ENCODE results near the gene IWS1.
"Not testable (repeated sequence)": the region's sequence is repeated elsewhere in the genome, so short reads cannot be mapped to it uniquely, and the experiment has no call there.

Gene IWS1

DNA sequence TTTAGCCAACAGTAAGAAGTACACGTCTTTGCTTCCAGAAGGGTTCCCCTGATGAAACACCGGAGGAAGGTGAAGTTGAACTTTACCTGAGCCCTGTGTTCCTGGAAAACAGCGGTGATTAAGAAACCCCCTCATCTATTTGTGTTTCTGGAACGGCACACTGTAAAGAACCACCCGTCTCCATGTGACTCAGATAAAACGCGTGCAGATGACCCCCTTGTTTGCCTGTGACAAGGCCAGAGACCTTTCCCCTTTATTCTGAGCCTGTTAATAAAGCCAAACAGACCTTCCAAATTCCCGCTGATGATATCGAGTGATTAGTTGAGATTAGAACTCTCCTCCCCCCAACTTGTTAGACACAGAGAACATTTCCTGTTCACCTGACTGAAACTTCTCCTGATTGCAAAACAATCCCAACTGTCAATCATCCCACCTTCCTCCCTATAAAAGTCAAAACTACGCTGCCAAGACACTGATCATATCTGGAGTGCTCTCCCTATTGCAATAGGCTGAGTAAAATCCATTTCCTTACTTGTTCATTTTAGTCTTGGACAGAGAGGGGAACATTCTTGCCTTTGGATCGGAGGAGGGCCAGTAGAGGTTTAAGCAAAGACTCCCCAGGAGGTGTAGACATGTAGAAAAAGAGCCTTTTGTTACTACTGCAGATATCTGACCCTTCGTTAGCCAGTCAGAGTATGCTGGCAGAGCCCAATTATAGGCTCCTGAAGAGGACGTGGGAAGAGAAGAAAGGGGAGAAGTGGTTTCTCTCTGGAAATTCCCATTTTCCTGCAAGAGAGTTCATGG is 914 bp upstream of the IWS1 start:
- DNase-seq, result peak; percentile 49

DNA sequence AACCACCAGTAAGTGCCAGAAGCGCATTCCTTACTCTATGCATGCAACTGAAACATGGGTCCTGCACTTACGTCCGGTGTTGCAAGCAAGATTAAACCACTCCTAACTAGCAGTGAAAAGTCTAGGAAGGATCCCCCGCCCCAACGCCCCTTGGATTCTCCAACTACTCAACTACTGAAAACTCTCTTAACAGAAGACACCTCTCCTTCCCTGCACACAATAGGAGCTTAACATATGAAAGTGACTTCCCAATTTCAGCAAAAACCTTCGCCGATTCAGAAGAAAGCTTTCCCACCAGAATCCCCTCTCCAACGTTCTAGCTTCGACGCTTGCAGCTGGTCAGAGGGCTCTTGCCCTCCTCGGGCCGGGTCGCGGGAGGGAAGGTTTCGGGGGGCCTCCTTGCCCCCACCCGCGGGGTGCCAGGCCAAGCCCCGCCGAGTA is 578 bp downstream of the IWS1 start:
- DNase-seq, result peak; percentile 39

GRCh38 chr2:127524198-127524834 is 2.0 kb downstream of the IWS1 start:
- not testable (repeated sequence) for DNase-seq

GRCh38 chr2:127523269-127523939 is 2.9 kb downstream of the IWS1 start:
- DNase-seq, result no peak

- no peak for DNase-seq
Measured at GRCh38 chr2:127520424-127520823, 5.9 kb downstream of the IWS1 start.

GRCh38 chr2:127517465-127517864 is 8.8 kb downstream of the IWS1 start:
- DNase-seq, result no peak

DNA sequence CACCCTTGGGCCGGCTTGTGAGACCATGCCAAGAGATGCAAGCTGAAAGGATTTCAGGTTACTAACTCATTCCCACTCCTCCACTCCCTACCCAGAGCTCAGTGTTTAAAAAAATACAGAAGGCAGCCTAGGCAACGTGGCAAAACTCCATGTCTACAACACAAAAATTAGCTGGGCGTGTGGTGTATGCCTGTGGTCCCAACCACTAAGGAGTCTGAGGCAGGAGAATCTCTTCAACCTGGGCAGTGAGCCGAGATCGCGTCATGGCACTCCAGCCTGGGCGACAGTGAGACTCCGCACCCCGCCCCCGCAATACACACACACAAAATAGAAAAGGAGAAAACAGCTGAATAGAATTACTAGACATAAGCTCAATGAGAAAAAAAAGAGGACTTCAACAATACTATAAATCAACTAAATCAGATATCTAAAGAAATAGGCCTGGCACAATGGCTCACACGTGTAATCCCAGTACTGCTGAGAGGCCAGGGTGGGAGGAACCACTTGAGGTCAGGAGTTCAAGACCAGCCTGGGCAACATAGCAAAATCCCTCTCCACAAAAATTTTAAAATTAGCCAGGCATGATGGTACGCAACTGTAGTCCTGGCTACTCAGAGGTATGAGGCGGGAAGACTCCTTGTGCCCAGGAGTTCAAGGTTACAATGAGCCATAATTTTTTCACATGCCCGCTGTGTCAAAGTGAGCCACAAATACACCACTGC is 10.1 kb downstream of the IWS1 start:
- DNase-seq, result no peak

GRCh38 chr2:127515383-127515915 is 10.8 kb downstream of the IWS1 start:
- DNase-seq, result no peak

GRCh38 chr2:127514485-127514884 is 11.8 kb downstream of the IWS1 start:
- no peak for DNase-seq

DNA sequence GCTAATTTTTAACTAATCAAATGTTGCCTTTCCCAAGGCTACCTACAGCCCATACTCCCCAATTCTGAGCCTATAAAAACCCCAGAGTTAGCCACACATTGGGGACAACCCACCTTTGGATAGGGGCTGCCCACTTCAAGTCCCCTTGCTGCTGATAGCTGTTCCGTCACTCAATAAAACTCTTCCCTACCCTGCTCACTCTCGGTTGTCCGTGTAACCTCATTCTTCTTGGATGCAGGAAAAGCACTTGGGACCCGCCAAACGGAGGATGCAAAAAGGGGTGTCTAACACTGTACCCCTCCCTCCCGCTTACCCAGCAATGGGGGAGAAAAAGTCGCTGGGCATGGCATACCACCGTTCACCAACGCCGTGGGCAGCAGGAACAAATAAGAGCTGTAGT is 12.2 kb downstream of the IWS1 start:
- DNase-seq, result no peak

GRCh38 chr2:127512362-127512761 is 13.9 kb downstream of the IWS1 start:
- no peak for DNase-seq

DNA sequence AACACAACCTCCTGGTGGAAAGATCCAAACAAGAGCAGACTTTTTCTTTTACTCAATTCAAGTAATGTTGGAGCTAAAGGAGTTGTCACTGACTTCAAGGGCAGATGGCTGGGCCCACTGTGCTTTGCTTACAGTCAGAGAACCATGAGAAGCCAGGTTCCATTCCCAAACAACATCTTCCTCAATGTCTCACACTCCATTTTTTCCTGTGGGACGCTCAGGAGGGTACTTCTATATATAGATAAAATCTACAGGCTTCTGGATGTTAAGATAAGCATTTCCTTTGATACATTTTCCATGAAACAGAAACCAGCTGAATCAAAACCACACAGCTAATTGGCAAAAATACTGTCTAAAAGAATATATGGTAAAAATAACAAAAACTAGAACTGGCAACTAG is 14.4 kb downstream of the IWS1 start:
- DNase-seq, result no peak

DNA sequence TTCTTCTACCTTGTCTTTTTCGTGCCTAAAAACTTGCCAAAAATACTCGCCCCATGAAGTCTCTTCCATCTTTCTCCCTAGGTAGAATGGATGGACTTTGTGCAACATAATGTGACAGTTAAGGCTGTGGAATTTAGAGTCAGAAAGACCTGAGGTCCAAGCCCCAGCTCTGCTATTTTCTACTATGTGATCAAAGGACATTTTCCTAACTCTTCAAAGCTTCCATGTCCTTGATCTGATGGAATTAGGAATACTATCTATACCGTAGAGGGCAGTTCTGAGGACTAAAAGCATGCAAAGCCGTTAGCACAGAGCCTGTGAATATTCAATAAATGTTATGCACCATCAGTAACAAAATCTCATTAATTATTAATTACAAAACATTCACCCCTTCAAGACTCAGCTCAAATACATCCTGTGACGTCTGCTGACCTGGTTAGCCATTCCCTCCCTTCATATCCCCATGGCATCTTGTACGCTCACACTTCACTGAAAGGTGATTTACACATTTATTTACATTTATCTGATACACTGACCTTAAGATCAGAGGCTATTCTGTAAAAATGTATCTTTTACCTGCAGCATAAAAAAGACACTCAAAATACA is 15.1 kb downstream of the IWS1 start:
- DNase-seq, result no peak

DNA sequence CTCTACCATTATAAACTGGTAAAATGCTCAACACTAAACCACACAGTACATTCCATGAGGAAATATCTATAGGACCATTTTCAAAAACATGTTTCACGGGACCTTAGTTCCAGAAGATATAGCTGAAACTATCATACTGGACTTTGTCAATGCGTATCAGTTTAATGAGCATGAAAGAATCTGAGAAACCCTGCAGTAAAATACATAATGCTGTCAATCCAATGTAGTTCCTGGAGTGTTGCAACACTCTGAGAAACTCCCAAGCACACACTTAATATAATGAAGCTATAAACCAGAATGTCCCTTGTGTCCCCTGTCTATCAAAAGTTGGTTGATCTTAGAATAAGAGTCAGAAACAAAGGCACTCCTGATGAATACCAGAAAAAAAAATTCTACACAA is 16.2 kb downstream of the IWS1 start:
- DNase-seq, result no peak

- peak; percentile 69 for DNase-seq
Measured at GRCh38 chr2:127508631-127509034, 17.7 kb downstream of the IWS1 start.

DNA sequence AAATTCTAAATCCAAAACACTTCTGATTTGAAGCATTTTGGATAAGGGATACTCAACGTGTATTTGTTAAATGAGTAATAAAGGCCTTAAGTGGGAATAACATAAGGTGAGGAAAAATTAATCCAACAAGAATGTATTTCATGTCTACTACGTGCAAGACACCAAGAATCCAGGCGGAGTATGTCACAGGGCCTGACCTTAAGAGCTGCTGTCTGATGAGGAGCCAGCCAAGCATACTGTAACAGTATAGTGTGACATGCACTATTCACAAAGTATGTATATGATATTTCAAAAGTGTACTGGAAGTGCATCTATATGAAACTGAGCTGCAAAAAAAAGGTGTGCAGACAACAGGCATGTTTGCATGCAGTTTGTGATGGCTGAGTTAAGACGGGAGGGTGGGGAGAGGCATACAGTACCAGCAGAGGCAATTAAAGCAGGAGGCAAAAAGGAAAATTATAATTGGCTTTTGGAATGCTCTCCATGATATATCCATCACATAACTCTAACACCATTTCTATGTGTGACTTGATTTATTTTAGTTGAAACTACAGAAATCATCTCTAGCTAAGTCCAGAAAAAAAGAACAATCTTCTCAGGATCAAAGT is 18.2 kb downstream of the IWS1 start:
- DNase-seq, result no peak

DNA sequence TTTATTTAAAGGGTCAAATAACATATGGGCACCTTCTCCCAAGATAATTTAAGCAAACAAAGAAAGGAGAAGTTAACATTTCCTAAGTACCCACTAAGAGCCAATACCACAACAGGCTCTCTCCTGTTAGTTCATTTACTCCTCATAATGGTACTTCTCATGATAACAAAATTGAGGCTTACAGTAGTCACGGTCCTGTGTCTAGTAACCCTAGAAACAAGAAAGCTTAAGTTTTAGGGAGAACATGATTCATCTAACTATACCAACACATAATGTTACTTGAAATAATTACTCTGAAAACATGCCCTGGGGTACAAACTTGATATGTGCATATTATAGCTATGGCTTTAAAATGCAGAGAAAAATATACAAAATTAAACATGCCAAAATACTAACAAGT is 19.8 kb downstream of the IWS1 start:
- no peak for DNase-seq

DNA sequence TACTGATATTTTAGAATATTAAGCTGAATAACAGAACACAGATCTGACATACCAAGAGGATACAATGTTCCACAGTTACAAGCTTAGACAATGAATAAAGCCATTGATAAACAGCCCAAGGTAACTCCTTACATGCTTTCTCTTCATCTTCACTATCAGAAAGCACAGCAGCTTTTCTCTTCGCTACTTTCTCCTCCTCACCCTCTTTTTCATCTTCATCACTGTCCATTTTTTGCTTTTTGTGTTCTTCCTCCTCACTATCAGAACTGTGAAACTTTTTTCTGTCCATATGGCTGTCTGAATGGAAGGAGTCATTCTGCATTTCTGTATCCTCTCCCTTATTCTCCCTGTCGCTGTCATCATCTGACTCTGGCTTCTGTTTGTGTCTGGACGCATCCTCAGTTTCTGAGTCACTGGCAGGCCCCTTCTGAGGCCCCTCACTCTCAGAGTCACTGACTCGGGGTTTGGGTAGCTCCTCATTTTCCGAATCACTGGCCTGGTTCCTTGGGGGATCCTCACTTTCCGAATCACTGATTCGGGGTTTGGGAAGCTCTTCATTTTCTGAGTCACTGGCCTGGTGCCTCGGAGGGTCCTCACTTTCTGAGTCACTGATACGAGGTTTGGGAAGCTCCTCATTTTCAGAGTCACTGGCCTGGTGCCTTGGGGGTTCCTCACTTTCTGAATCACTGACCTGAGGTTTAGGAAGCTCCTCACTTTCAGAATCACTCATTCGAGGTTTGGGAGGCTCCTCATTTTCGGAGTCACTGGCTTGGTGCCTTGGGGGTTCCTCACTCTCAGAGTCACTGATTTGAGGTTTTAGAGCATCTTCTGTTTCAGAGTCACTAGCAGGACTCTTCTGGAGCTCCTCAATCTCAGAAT is 21.5 kb downstream of the IWS1 start:
- no peak for DNase-seq

- DNase-seq, result no peak
Measured at GRCh38 chr2:127503491-127503890, 22.8 kb downstream of the IWS1 start.

DNA sequence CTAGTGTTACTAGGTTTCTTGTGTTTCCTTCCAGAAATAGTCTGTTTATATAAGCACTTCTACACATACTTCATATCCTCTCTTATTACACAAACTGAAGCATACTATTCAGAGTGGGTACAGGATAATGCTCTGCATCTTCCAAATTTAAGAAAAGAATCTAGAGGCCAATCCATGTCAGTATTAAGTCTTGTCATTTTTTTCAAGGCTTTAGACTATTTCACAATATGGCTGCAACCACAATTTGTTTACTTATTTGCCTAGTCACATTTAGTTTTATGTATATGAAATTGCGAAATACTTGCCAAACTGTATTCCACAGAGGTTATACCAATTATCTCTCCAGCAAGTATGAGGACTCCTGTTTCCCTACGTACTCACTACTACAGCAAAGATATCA is 27.9 kb downstream of the IWS1 start:
- no peak for DNase-seq

- DNase-seq, result no peak
Measured at GRCh38 chr2:127490283-127490682, 36.0 kb downstream of the IWS1 start.

Measured in hematopoietic multipotent progenitor cell treated with erythropoietin and hydrocortisone succinate and interleukin-3 and kit ligand, for 8 days (in vitro differentiated cells).